Measurements from ENCODE around the gene CBL. TPM values are rescaled to one million over a fixed set of nuclear protein-coding genes. Genes with fewer than 3 reads are reported as not detected.
A peak's percentile ranks its signal among the peaks of the same experiment; 100 is the strongest.

The CBL gene
- polyA plus RNA-seq, 4 donors: 2.2 to 10.1 (median 4.3) TPM

GRCh38 chr11:119206511-119207414, 624 bp downstream of the CBL start:
- FAIRE-seq (no peak), DNase-seq (peak; percentile 36 to 37)
- no peaks in the 10 kb centered on the region for H3K36me3 ChIP-seq (ENCODE audit: control insufficient read depth in 3 of 3, insufficient read depth in 2 of 3, low read depth in 1 of 3, low read length in 3 of 3)
- H3K4me1 ChIP-seq (ENCODE audit: control insufficient read depth in 3 of 3, insufficient read depth in 2 of 3, low read depth in 1 of 3, low read length in 2 of 3): peaks cover 0 to 10% (median 0%) of the 10 kb centered on the region in 3 donors
- H3K4me3 ChIP-seq (ENCODE audit: low read depth in 1 of 3, low read length in 3 of 3): peak overlapping the region; percentile 95 to 100 (median 98)
- WGBS, 3 donors: 1 to 2% (median 1%) methylated on average over 25 to 41 of the region's 41 CpGs
- H3K27ac ChIP-seq (ENCODE audit: low read depth in 1 of 3, low read length in 2 of 3): peak overlapping the region; percentile 90 to 96 (median 96)
- no peaks in the 10 kb centered on the region for H3K9me3 ChIP-seq (ENCODE audit: control insufficient read depth in 2 of 2, insufficient read depth in 1 of 2, low read depth in 1 of 2, low read length in 1 of 2)
- no peaks in the 10 kb centered on the region for H3K27me3 ChIP-seq (ENCODE audit: control insufficient read depth in 3 of 3, insufficient read depth in 3 of 3, low read length in 3 of 3)

DNA sequence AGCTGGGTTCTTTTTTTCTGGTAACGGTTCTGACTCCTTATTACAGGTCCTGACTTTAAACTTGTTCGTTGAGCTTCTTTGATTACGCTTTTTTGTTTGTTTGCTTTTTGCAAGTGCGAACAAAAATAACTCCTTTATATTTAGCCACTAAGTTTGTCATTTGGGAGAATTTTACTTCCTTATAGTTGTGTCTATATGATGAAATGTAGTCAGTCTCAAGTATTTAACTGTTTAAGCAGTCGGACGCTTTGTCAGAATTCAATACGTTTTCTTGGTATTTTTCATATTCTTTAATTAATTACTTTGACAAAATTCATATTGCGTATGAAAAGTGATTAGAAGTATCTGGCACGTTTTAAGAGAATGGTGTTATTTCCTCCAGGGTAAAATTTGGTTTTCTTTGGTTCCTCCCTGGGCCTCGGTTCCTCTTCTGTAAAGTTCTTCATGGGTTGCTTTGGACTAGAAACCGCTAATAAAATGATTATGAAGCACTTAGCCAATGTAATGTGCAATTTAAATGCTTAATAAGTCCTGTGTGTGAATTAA, 1.3 kb downstream of the CBL start:
- Histone ChIP-seq H3K4me3 (ENCODE audit: low read depth in 1 of 3, low read length in 3 of 3) (peak overlapping the region; percentile 95 to 100 (median 98)), H3K27me3 (ENCODE audit: control insufficient read depth in 3 of 3, insufficient read depth in 3 of 3, low read length in 3 of 3) (no peaks in the 10 kb centered on the region), H3K9me3 (ENCODE audit: control insufficient read depth in 2 of 2, insufficient read depth in 1 of 2, low read depth in 1 of 2, low read length in 1 of 2) (no peaks in the 10 kb centered on the region), H3K4me1 (ENCODE audit: control insufficient read depth in 3 of 3, insufficient read depth in 2 of 3, low read depth in 1 of 3, low read length in 2 of 3) (peaks cover 0 to 10% (median 0%) of the 10 kb centered on the region in 3 donors), H3K27ac (ENCODE audit: low read depth in 1 of 3, low read length in 2 of 3) (peak overlapping the region in 1 of 3 donors; percentile 85), H3K36me3 (ENCODE audit: control insufficient read depth in 3 of 3, insufficient read depth in 2 of 3, low read depth in 1 of 3, low read length in 3 of 3) (no peaks in the 10 kb centered on the region)
- no peak for DNase-seq
- no peak for FAIRE-seq
- WGBS, 3 donors: 24 to 45% (median 37%) methylated on average over 11 of the region's 11 CpGs

- Histone ChIP-seq H3K27ac (ENCODE audit: low read depth in 1 of 3, low read length in 2 of 3) (no peak overlapping the region), H3K4me3 (ENCODE audit: low read depth in 1 of 3, low read length in 3 of 3) (no peak overlapping the region), H3K4me1 (ENCODE audit: control insufficient read depth in 3 of 3, insufficient read depth in 2 of 3, low read depth in 1 of 3, low read length in 2 of 3) (peaks cover 0 to 10% (median 3%) of the 10 kb centered on the region in 3 donors), H3K36me3 (ENCODE audit: control insufficient read depth in 3 of 3, insufficient read depth in 2 of 3, low read depth in 1 of 3, low read length in 3 of 3) (no peaks in the 10 kb centered on the region), H3K27me3 (ENCODE audit: control insufficient read depth in 3 of 3, insufficient read depth in 3 of 3, low read length in 3 of 3) (no peaks in the 10 kb centered on the region), H3K9me3 (ENCODE audit: control insufficient read depth in 2 of 2, insufficient read depth in 1 of 2, low read depth in 1 of 2, low read length in 1 of 2) (no peaks in the 10 kb centered on the region)
- DNase-seq (no peak), FAIRE-seq (no peak)
- 87 to 94% (median 94%) methylated on average over 7 of the region's 7 CpGs for WGBS, 3 donors
Observed at GRCh38 chr11:119209186-119209585, 3.0 kb downstream of the CBL start.

GRCh38 chr11:119210050-119210449, 3.9 kb downstream of the CBL start:
- DNase-seq (no peak), FAIRE-seq (no peak)
- H3K27ac ChIP-seq (ENCODE audit: low read depth in 1 of 3, low read length in 2 of 3): no peak overlapping the region
- WGBS, 3 donors: 78 to 94% (median 86%) methylated on average over 3 of the region's 3 CpGs
- no peak overlapping the region for H3K4me3 ChIP-seq (ENCODE audit: low read depth in 1 of 3, low read length in 3 of 3)
- H3K36me3 ChIP-seq (ENCODE audit: control insufficient read depth in 3 of 3, insufficient read depth in 2 of 3, low read depth in 1 of 3, low read length in 3 of 3): no peaks in the 10 kb centered on the region
- H3K9me3 ChIP-seq (ENCODE audit: control insufficient read depth in 2 of 2, insufficient read depth in 1 of 2, low read depth in 1 of 2, low read length in 1 of 2): no peaks in the 10 kb centered on the region
- H3K4me1 ChIP-seq (ENCODE audit: control insufficient read depth in 3 of 3, insufficient read depth in 2 of 3, low read depth in 1 of 3, low read length in 2 of 3): peaks cover 0 to 8% (median 3%) of the 10 kb centered on the region in 3 donors
- no peaks in the 10 kb centered on the region for H3K27me3 ChIP-seq (ENCODE audit: control insufficient read depth in 3 of 3, insufficient read depth in 3 of 3, low read length in 3 of 3)

DNA sequence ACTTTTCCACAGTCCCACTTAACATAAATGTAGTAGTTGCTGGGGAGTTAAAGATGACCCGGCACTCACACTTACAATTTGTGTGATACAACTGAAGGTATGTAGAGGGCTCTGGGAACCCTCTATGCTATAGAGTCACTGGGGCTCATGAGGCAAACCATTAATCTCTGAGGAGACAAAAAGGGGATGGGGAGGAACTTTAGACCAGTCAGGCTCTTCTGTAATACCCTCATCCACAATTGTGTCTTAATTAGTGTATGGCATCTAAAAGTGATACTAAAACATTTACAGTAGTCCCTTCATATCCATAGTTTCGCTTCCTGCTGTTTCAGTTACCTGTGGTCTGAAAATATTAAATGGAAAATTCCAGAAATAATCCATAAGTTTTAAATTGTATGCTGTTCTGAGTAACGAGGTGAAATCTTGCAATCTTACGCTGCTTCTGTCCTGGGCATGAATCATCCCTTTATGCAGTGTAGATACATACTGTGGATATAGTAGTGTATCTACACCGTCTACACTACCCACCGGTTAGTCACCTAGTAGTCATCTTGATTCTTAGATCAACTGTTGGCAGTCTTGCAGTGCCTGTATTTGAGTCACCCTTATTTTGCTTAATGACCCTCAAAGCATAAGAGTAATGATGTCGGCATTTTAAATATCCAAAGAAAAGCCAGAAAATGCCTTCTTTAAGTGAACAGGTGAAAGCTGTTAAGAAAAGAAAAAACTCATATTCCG, 12.2 kb downstream of the CBL start:
- no peaks in the 10 kb centered on the region for H3K9me3 ChIP-seq (ENCODE audit: control insufficient read depth in 2 of 2, insufficient read depth in 1 of 2, low read depth in 1 of 2, low read length in 1 of 2)
- FAIRE-seq (no peak), DNase-seq (no peak)
- H3K36me3 ChIP-seq (ENCODE audit: control insufficient read depth in 3 of 3, insufficient read depth in 2 of 3, low read depth in 1 of 3, low read length in 3 of 3): peaks cover 0 to 6% (median 2%) of the 10 kb centered on the region in 3 donors
- no peaks in the 10 kb centered on the region for H3K27me3 ChIP-seq (ENCODE audit: control insufficient read depth in 3 of 3, insufficient read depth in 3 of 3, low read length in 3 of 3)
- no peak overlapping the region for H3K4me3 ChIP-seq (ENCODE audit: low read depth in 1 of 3, low read length in 3 of 3)
- H3K4me1 ChIP-seq (ENCODE audit: control insufficient read depth in 3 of 3, insufficient read depth in 2 of 3, low read depth in 1 of 3, low read length in 2 of 3): no peaks in the 10 kb centered on the region
- WGBS, 3 donors: 79 to 87% (median 85%) methylated on average over 8 of the region's 8 CpGs
- H3K27ac ChIP-seq (ENCODE audit: low read depth in 1 of 3, low read length in 2 of 3): no peak overlapping the region

GRCh38 chr11:119222308-119222707, 16.2 kb downstream of the CBL start:
- Histone ChIP-seq H3K27ac (ENCODE audit: low read depth in 1 of 3, low read length in 2 of 3) (no peak overlapping the region), H3K9me3 (ENCODE audit: control insufficient read depth in 2 of 2, insufficient read depth in 1 of 2, low read depth in 1 of 2, low read length in 1 of 2) (no peaks in the 10 kb centered on the region), H3K4me3 (ENCODE audit: low read depth in 1 of 3, low read length in 3 of 3) (no peak overlapping the region), H3K36me3 (ENCODE audit: control insufficient read depth in 3 of 3, insufficient read depth in 2 of 3, low read depth in 1 of 3, low read length in 3 of 3) (peaks cover 0 to 6% (median 2%) of the 10 kb centered on the region in 3 donors), H3K27me3 (ENCODE audit: control insufficient read depth in 3 of 3, insufficient read depth in 3 of 3, low read length in 3 of 3) (no peaks in the 10 kb centered on the region), H3K4me1 (ENCODE audit: control insufficient read depth in 3 of 3, insufficient read depth in 2 of 3, low read depth in 1 of 3, low read length in 2 of 3) (no peaks in the 10 kb centered on the region)
- FAIRE-seq (no peak), DNase-seq (peak in 1 of 2 donors; percentile 25)
- WGBS, 3 donors: 21 to 32% (median 30%) methylated on average over 2 of the region's 2 CpGs

DNA sequence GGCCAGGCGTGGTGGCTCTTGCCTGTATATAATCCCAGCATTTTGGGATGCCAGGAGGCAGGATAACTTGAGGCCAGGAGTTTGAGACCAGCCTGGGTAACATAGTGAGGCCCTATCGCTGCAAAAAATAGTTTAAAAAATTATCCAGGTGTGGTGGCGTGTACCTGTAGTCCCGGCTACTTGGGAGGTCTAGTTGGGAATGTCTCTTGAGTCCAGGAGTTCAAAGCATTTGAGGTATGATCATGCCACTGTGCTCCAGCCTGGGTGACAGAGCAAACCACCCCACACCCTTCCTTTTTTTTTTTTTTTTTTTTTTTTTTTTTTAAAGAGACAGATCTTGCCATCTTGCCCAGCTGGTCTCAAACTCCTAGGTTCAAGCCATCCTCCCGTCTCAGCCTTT, 16.8 kb downstream of the CBL start:
- no peak overlapping the region for H3K27ac ChIP-seq (ENCODE audit: low read depth in 1 of 3, low read length in 2 of 3)
- no peak overlapping the region for H3K4me3 ChIP-seq (ENCODE audit: low read depth in 1 of 3, low read length in 3 of 3)
- 96 to 98% (median 97%) methylated on average over 5 of the region's 5 CpGs for WGBS, 3 donors
- H3K27me3 ChIP-seq (ENCODE audit: control insufficient read depth in 3 of 3, insufficient read depth in 3 of 3, low read length in 3 of 3): no peaks in the 10 kb centered on the region
- no peaks in the 10 kb centered on the region for H3K4me1 ChIP-seq (ENCODE audit: control insufficient read depth in 3 of 3, insufficient read depth in 2 of 3, low read depth in 1 of 3, low read length in 2 of 3)
- no peak for DNase-seq
- no peak for FAIRE-seq
- peaks cover 0 to 6% (median 0%) of the 10 kb centered on the region in 3 donors for H3K36me3 ChIP-seq (ENCODE audit: control insufficient read depth in 3 of 3, insufficient read depth in 2 of 3, low read depth in 1 of 3, low read length in 3 of 3)
- no peaks in the 10 kb centered on the region for H3K9me3 ChIP-seq (ENCODE audit: control insufficient read depth in 2 of 2, insufficient read depth in 1 of 2, low read depth in 1 of 2, low read length in 1 of 2)

- Histone ChIP-seq H3K4me3 (ENCODE audit: low read depth in 1 of 3, low read length in 3 of 3) (no peak overlapping the region), H3K27me3 (ENCODE audit: control insufficient read depth in 3 of 3, insufficient read depth in 3 of 3, low read length in 3 of 3) (no peaks in the 10 kb centered on the region), H3K9me3 (ENCODE audit: control insufficient read depth in 2 of 2, insufficient read depth in 1 of 2, low read depth in 1 of 2, low read length in 1 of 2) (no peaks in the 10 kb centered on the region), H3K4me1 (ENCODE audit: control insufficient read depth in 3 of 3, insufficient read depth in 2 of 3, low read depth in 1 of 3, low read length in 2 of 3) (no peaks in the 10 kb centered on the region), H3K36me3 (ENCODE audit: control insufficient read depth in 3 of 3, insufficient read depth in 2 of 3, low read depth in 1 of 3, low read length in 3 of 3) (peaks cover 0 to 9% (median 0%) of the 10 kb centered on the region in 3 donors), H3K27ac (ENCODE audit: low read depth in 1 of 3, low read length in 2 of 3) (no peak overlapping the region)
- DNase-seq (no peak), FAIRE-seq (no peak)
- WGBS, 3 donors: 98 to 100% (median 100%) methylated on average over 1 of the region's 1 CpG
Observed at GRCh38 chr11:119223856-119224255, 17.7 kb downstream of the CBL start.

Data from small intestine (tissue), 7 donors.